Retinal pigment epithelial cell (primary cell): ENCODE data around the gene ZAP70.
"Not testable (repeated sequence)": the region's sequence is repeated elsewhere in the genome, so short reads cannot be mapped to it uniquely, and the experiment has no call there.

Source experiments
- DNase-seq: peaks from one replicate; pipeline ENCODE4 v3.0.0-alpha.2; 2010; ENCODE audit warnings: low read depth
- H3K4me3 ChIP-seq: 2 replicates; pipeline ENCODE4 v1.5.1; 2011; ENCODE audit warnings: mild to moderate bottlenecking, low read length, control low read depth, moderate library complexity
- CTCF ChIP-seq: conservative IDR thresholded peaks from 2 replicates; pipeline ENCODE4 v1.5.1; 2011; ENCODE audit warnings: low read depth, low read length, control low read depth, inconsistent platforms

The ZAP70 gene

GRCh38 chr2:97706112-97706511 lies 7.3 kb upstream of the ZAP70 start:
- no peak for TF ChIP-seq CTCF
- no peak overlapping the region for H3K4me3 ChIP-seq
- no peak for DNase-seq

- no peak for TF ChIP-seq CTCF
- DNase-seq, result no peak
- no peak overlapping the region for H3K4me3 ChIP-seq
These were observed 6.5 kb upstream of the ZAP70 start for GRCh38 chr2:97706708-97707345.

GRCh38 chr2:97707362-97708047 lies 5.9 kb upstream of the ZAP70 start:
- H3K4me3 ChIP-seq, result no peak overlapping the region
- no peak for DNase-seq
- TF ChIP-seq CTCF, result no peak

- TF ChIP-seq CTCF, result no peak
- H3K4me3 ChIP-seq, result no peak overlapping the region
- DNase-seq, result no peak
These were observed 5.4 kb upstream of the ZAP70 start for GRCh38 chr2:97708048-97708380.

- TF ChIP-seq CTCF, result no peak
- no peak overlapping the region for H3K4me3 ChIP-seq
- no peak for DNase-seq
These were observed 4.8 kb upstream of the ZAP70 start for GRCh38 chr2:97708608-97709007.

- TF ChIP-seq CTCF, result no peak
- no peak overlapping the region for H3K4me3 ChIP-seq
These were observed 2.0 kb upstream of the ZAP70 start for GRCh38 chr2:97711394-97711711.

GRCh38 chr2:97712175-97712574 lies 1.2 kb upstream of the ZAP70 start:
- not testable (repeated sequence) for DNase-seq, H3K4me3 ChIP-seq

More at GRCh38 chr2:97711394-97711711, 2.0 kb upstream of the ZAP70 start:
- DNase-seq, result no peak
